ENCODE data around the gene HEPHL1.

GRCh38 chr11:94000659-94001058, 20.5 kb upstream of the HEPHL1 start:
- TF ChIP-seq CTCF (IDR thresholded peaks at IDR 0.05) (no peak), POLR2A (IDR thresholded peaks at IDR 0.05) (no peak)

All from breast epithelium (tissue), 3 donors.